ENCODE measurements around the gene CUL3. TPM values are rescaled to one million over a fixed set of nuclear protein-coding genes. Genes with fewer than 3 reads are reported as not detected.

CUL3 gene
- total RNA-seq, 1 experiment from 2014 or later, result 132 TPM

- Histone ChIP-seq H4K20me1 (ENCODE audit: insufficient read depth, low read depth, low read length) (no peaks in the 10 kb centered on the region), H2AFZ (ENCODE audit: low read length) (no peak overlapping the region), H3K27me3 (ENCODE audit: low read length) (no peaks in the 10 kb centered on the region), H3K9ac (ENCODE audit: low read length) (no peak overlapping the region), H3K27ac (ENCODE audit: low read length) (no peak overlapping the region), H3K9me2 (replicated peaks; ENCODE audit: insufficient read depth, low read length) (no peaks in the 10 kb centered on the region), H3K36me3 (ENCODE audit: insufficient read depth, low read length) (no peaks in the 10 kb centered on the region), H3K4me2 (ENCODE audit: low read depth, low read length, poor library complexity, severe bottlenecking) (no peak overlapping the region), H3K9me3 (ENCODE audit: low read length) (no peaks in the 10 kb centered on the region), H3K4me1 (ENCODE audit: low read length) (no peaks in the 10 kb centered on the region), H3K4me3 (ENCODE audit: low read length) (no peak overlapping the region), H3K79me2 (ENCODE audit: low read length) (no peaks in the 10 kb centered on the region)
- DNase-seq, result peak; percentile 66
Observed at GRCh38 chr2:224449212-224450147, 135.7 kb downstream of the CUL3 start.

GRCh38 chr2:224448236-224448635 is 136.9 kb downstream of the CUL3 start:
- Histone ChIP-seq H3K36me3 (ENCODE audit: insufficient read depth, low read length) (no peaks in the 10 kb centered on the region), H2AFZ (ENCODE audit: low read length) (no peak overlapping the region), H3K27me3 (ENCODE audit: low read length) (no peaks in the 10 kb centered on the region), H3K79me2 (ENCODE audit: low read length) (no peaks in the 10 kb centered on the region), H3K9me2 (replicated peaks; ENCODE audit: insufficient read depth, low read length) (no peaks in the 10 kb centered on the region), H3K9me3 (ENCODE audit: low read length) (no peaks in the 10 kb centered on the region), H3K9ac (ENCODE audit: low read length) (no peak overlapping the region), H3K4me3 (ENCODE audit: low read length) (no peak overlapping the region), H4K20me1 (ENCODE audit: insufficient read depth, low read depth, low read length) (no peaks in the 10 kb centered on the region), H3K27ac (ENCODE audit: low read length) (no peak overlapping the region), H3K4me1 (ENCODE audit: low read length) (no peaks in the 10 kb centered on the region), H3K4me2 (ENCODE audit: low read depth, low read length, poor library complexity, severe bottlenecking) (no peak overlapping the region)
- no peak for DNase-seq

GRCh38 chr2:224444783-224445182 is 140.4 kb downstream of the CUL3 start:
- no peaks in the 10 kb centered on the region for H3K27me3 ChIP-seq (ENCODE audit: low read length)

GRCh38 chr2:224444021-224444420 is 141.1 kb downstream of the CUL3 start:
- Histone ChIP-seq H3K36me3 (ENCODE audit: insufficient read depth, low read length) (no peaks in the 10 kb centered on the region), H3K4me3 (ENCODE audit: low read length) (no peak overlapping the region), H3K9me2 (replicated peaks; ENCODE audit: insufficient read depth, low read length) (no peaks in the 10 kb centered on the region), H4K20me1 (ENCODE audit: insufficient read depth, low read depth, low read length) (no peaks in the 10 kb centered on the region), H2AFZ (ENCODE audit: low read length) (no peak overlapping the region), H3K27ac (ENCODE audit: low read length) (no peak overlapping the region), H3K4me2 (ENCODE audit: low read depth, low read length, poor library complexity, severe bottlenecking) (no peak overlapping the region), H3K79me2 (ENCODE audit: low read length) (no peaks in the 10 kb centered on the region), H3K9ac (ENCODE audit: low read length) (no peak overlapping the region), H3K4me1 (ENCODE audit: low read length) (no peaks in the 10 kb centered on the region), H3K27me3 (ENCODE audit: low read length) (no peaks in the 10 kb centered on the region), H3K9me3 (ENCODE audit: low read length) (no peaks in the 10 kb centered on the region)
- no peak for DNase-seq

More at GRCh38 chr2:224444783-224445182, 140.4 kb downstream of the CUL3 start:
- H3K79me2 ChIP-seq (ENCODE audit: low read length), result no peaks in the 10 kb centered on the region
- H4K20me1 ChIP-seq (ENCODE audit: insufficient read depth, low read depth, low read length), result no peaks in the 10 kb centered on the region
- no peak overlapping the region for H3K4me2 ChIP-seq (ENCODE audit: low read depth, low read length, poor library complexity, severe bottlenecking)
- H3K36me3 ChIP-seq (ENCODE audit: insufficient read depth, low read length), result no peaks in the 10 kb centered on the region
- H3K9ac ChIP-seq (ENCODE audit: low read length), result no peak overlapping the region
- H3K4me1 ChIP-seq (ENCODE audit: low read length), result no peaks in the 10 kb centered on the region
- H3K9me2 ChIP-seq (replicated peaks; ENCODE audit: insufficient read depth, low read length), result no peaks in the 10 kb centered on the region
- no peak for DNase-seq
- no peak overlapping the region for H2AFZ ChIP-seq (ENCODE audit: low read length)
- no peak overlapping the region for H3K27ac ChIP-seq (ENCODE audit: low read length)
- H3K9me3 ChIP-seq (ENCODE audit: low read length), result no peaks in the 10 kb centered on the region
- no peak overlapping the region for H3K4me3 ChIP-seq (ENCODE audit: low read length)

GRCh38 chr2:224442071-224442967 is 142.8 kb downstream of the CUL3 start:
- no peak for DNase-seq
- no peaks in the 10 kb centered on the region for H3K36me3 ChIP-seq (ENCODE audit: insufficient read depth, low read length)
- no peak overlapping the region for H3K4me2 ChIP-seq (ENCODE audit: low read depth, low read length, poor library complexity, severe bottlenecking)
- no peaks in the 10 kb centered on the region for H4K20me1 ChIP-seq (ENCODE audit: insufficient read depth, low read depth, low read length)
- H3K79me2 ChIP-seq (ENCODE audit: low read length), result no peaks in the 10 kb centered on the region
- H3K27ac ChIP-seq (ENCODE audit: low read length), result no peak overlapping the region
- H3K9me2 ChIP-seq (replicated peaks; ENCODE audit: insufficient read depth, low read length), result no peaks in the 10 kb centered on the region
- H3K4me3 ChIP-seq (ENCODE audit: low read length), result no peak overlapping the region
- H3K4me1 ChIP-seq (ENCODE audit: low read length), result no peaks in the 10 kb centered on the region
- H3K9ac ChIP-seq (ENCODE audit: low read length), result no peak overlapping the region
- no peaks in the 10 kb centered on the region for H3K27me3 ChIP-seq (ENCODE audit: low read length)
- no peaks in the 10 kb centered on the region for H3K9me3 ChIP-seq (ENCODE audit: low read length)
- no peak overlapping the region for H2AFZ ChIP-seq (ENCODE audit: low read length)

GRCh38 chr2:224440988-224441387 is 144.2 kb downstream of the CUL3 start:
- no peaks in the 10 kb centered on the region for H3K27me3 ChIP-seq (ENCODE audit: low read length)
- DNase-seq, result no peak
- no peak overlapping the region for H2AFZ ChIP-seq (ENCODE audit: low read length)
- H3K9ac ChIP-seq (ENCODE audit: low read length), result no peak overlapping the region
- no peaks in the 10 kb centered on the region for H3K36me3 ChIP-seq (ENCODE audit: insufficient read depth, low read length)
- H4K20me1 ChIP-seq (ENCODE audit: insufficient read depth, low read depth, low read length), result no peaks in the 10 kb centered on the region
- H3K27ac ChIP-seq (ENCODE audit: low read length), result no peak overlapping the region
- H3K4me2 ChIP-seq (ENCODE audit: low read depth, low read length, poor library complexity, severe bottlenecking), result no peak overlapping the region
- H3K79me2 ChIP-seq (ENCODE audit: low read length), result no peaks in the 10 kb centered on the region
- no peaks in the 10 kb centered on the region for H3K4me1 ChIP-seq (ENCODE audit: low read length)
- no peaks in the 10 kb centered on the region for H3K9me3 ChIP-seq (ENCODE audit: low read length)
- no peak overlapping the region for H3K4me3 ChIP-seq (ENCODE audit: low read length)
- H3K9me2 ChIP-seq (replicated peaks; ENCODE audit: insufficient read depth, low read length), result no peaks in the 10 kb centered on the region

GRCh38 chr2:224438726-224439125 is 146.4 kb downstream of the CUL3 start:
- H3K9ac ChIP-seq (ENCODE audit: low read length), result no peak overlapping the region
- H3K27ac ChIP-seq (ENCODE audit: low read length), result no peak overlapping the region
- H2AFZ ChIP-seq (ENCODE audit: low read length), result no peak overlapping the region
- no peaks in the 10 kb centered on the region for H3K27me3 ChIP-seq (ENCODE audit: low read length)
- H3K4me3 ChIP-seq (ENCODE audit: low read length), result no peak overlapping the region
- H3K4me1 ChIP-seq (ENCODE audit: low read length), result no peaks in the 10 kb centered on the region
- no peaks in the 10 kb centered on the region for H3K79me2 ChIP-seq (ENCODE audit: low read length)
- H3K9me2 ChIP-seq (replicated peaks; ENCODE audit: insufficient read depth, low read length), result no peaks in the 10 kb centered on the region
- no peak overlapping the region for H3K4me2 ChIP-seq (ENCODE audit: low read depth, low read length, poor library complexity, severe bottlenecking)
- no peaks in the 10 kb centered on the region for H4K20me1 ChIP-seq (ENCODE audit: insufficient read depth, low read depth, low read length)
- H3K9me3 ChIP-seq (ENCODE audit: low read length), result no peaks in the 10 kb centered on the region
- no peak for DNase-seq
- H3K36me3 ChIP-seq (ENCODE audit: insufficient read depth, low read length), result no peaks in the 10 kb centered on the region

GRCh38 chr2:224436634-224437033 is 148.5 kb downstream of the CUL3 start:
- no peaks in the 10 kb centered on the region for H3K9me3 ChIP-seq (ENCODE audit: low read length)
- H3K4me2 ChIP-seq (ENCODE audit: low read depth, low read length, poor library complexity, severe bottlenecking), result no peak overlapping the region
- no peaks in the 10 kb centered on the region for H3K79me2 ChIP-seq (ENCODE audit: low read length)
- H4K20me1 ChIP-seq (ENCODE audit: insufficient read depth, low read depth, low read length), result no peaks in the 10 kb centered on the region
- H3K4me1 ChIP-seq (ENCODE audit: low read length), result no peaks in the 10 kb centered on the region
- H3K9ac ChIP-seq (ENCODE audit: low read length), result no peak overlapping the region
- no peak overlapping the region for H2AFZ ChIP-seq (ENCODE audit: low read length)
- no peaks in the 10 kb centered on the region for H3K27me3 ChIP-seq (ENCODE audit: low read length)
- no peak overlapping the region for H3K27ac ChIP-seq (ENCODE audit: low read length)
- no peaks in the 10 kb centered on the region for H3K9me2 ChIP-seq (replicated peaks; ENCODE audit: insufficient read depth, low read length)
- H3K36me3 ChIP-seq (ENCODE audit: insufficient read depth, low read length), result no peaks in the 10 kb centered on the region
- no peak overlapping the region for H3K4me3 ChIP-seq (ENCODE audit: low read length)
- DNase-seq, result no peak

Measured in Karpas-422 (cell line).